DOHH2 (cell line): ENCODE measurements around the gene INPP5B.

Experiments used
- H3F3A ChIP-seq: fragments of 200-600 bp; sonication (generic), shearing (Covaris generic); 2 replicates; pipeline ENCODE4 v1.6.0; 2016; ENCODE audit warnings: antibody characterized with exemption, mild to moderate bottlenecking; ENCODE audit not compliant: control insufficient read depth, insufficient read depth
- H3K27ac ChIP-seq: fragments of 200-600 bp; sonication (generic); 2 replicates; pipeline ENCODE4 v1.5.1; 2014; ENCODE audit warnings: low read depth, mild to moderate bottlenecking, low read length, moderate library complexity
- H3K27me3 ChIP-seq: fragments of 200-600 bp; sonication (generic); 2 replicates; pipeline ENCODE4 v1.6.1; 2014; ENCODE audit warnings: mild to moderate bottlenecking, low read length, mixed read lengths; ENCODE audit not compliant: control insufficient read depth
- H3K36me3 ChIP-seq: fragments of 200-600 bp; sonication (generic); 2 replicates; pipeline ENCODE4 v1.6.1; 2014; ENCODE audit warnings: mild to moderate bottlenecking, low read length, moderate library complexity, mixed read lengths; ENCODE audit not compliant: control insufficient read depth
- H3K4me1 ChIP-seq: fragments of 200-600 bp; sonication (generic); 2 replicates; pipeline ENCODE4 v1.6.1; 2014; ENCODE audit warnings: mild to moderate bottlenecking, low read length, mixed read lengths; ENCODE audit not compliant: control insufficient read depth
- H3K4me2 ChIP-seq: fragments of 200-600 bp; sonication (generic); 2 replicates; pipeline ENCODE4 v1.6.0; 2014; ENCODE audit warnings: mild to moderate bottlenecking, low read length, moderate library complexity
- H3K4me3 ChIP-seq: fragments of 200-600 bp; sonication (generic); 2 replicates; pipeline ENCODE4 v1.5.1; 2014; ENCODE audit warnings: mild to moderate bottlenecking, low read length, mixed read lengths
- H3K79me2 ChIP-seq: fragments of 200-600 bp; sonication (generic); 2 replicates; pipeline ENCODE4 v1.6.1; 2014; ENCODE audit warnings: mild to moderate bottlenecking, low read length, mixed read lengths; ENCODE audit not compliant: control insufficient read depth
- H3K9me2 ChIP-seq: fragments of 200-600 bp; sonication (generic); replicated peaks from 2 replicates; pipeline ENCODE4 v1.6.1; 2014; ENCODE audit warnings: mild to moderate bottlenecking, low read length, mixed read lengths; ENCODE audit not compliant: control insufficient read depth
- H3K9me3 ChIP-seq: fragments of 200-600 bp; sonication (generic); 2 replicates; pipeline ENCODE4 v1.6.1; 2014; ENCODE audit warnings: antibody characterized with exemption, low read length, mixed read lengths; ENCODE audit not compliant: control insufficient read depth, insufficient read depth
- H4K20me1 ChIP-seq: fragments of 200-600 bp; sonication (generic); 2 replicates; pipeline ENCODE4 v1.6.0; 2014; ENCODE audit warnings: low read depth, mild to moderate bottlenecking, antibody characterized with exemption, low read length, moderate library complexity; ENCODE audit not compliant: control insufficient read depth, insufficient read depth
- CTCF ChIP-seq: fragments of 200-600 bp; sonication (generic); IDR thresholded peaks from one replicate; pipeline ENCODE4 v1.5.1; 2014; ENCODE audit warnings: antibody characterized with exemption, mild to moderate bottlenecking, low read depth, low read length; ENCODE audit not compliant: poor library complexity, severe bottlenecking
- EZH2phosphoT487 ChIP-seq: fragments of 200-600 bp; sonication (generic); IDR thresholded peaks from 2 replicates; pipeline ENCODE4 v1.6.1; 2017; ENCODE audit warnings: borderline replicate concordance, mild to moderate bottlenecking, antibody characterized with exemption, low read length, moderate library complexity, mixed read lengths

The INPP5B gene

DNA sequence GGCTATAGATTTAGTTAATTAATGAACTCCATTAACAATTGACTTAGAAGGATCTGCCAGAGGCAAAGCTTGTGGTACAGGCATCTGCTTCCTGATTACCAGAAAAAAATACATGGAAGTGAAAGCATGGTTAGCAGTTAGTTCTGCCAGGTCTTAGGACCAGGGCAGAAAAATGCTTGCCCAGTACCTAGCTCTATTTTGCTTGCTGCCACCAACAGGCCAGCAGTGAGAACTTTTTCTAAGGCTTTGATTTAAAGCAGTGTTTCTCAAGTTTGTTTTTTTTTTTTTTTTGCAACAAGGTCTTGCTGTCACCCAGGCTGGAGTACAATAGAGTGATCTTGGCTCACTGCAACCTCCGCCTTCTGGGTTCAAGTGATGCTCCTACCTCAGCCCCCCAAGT, 71.0 kb downstream of the INPP5B start:
- Histone ChIP-seq H3K9me3 (no peaks in the 10 kb centered on the region), H3K9me2 (no peaks in the 10 kb centered on the region), H3K4me3 (no peak overlapping the region), H3K4me1 (no peaks in the 10 kb centered on the region), H3K36me3 (peaks cover 65% of the 10 kb centered on the region), H3K27me3 (no peaks in the 10 kb centered on the region), H3K27ac (no peak overlapping the region), H3K4me2 (no peak overlapping the region), H3F3A (no peaks in the 10 kb centered on the region), H4K20me1 (no peaks in the 10 kb centered on the region), H3K79me2 (no peaks in the 10 kb centered on the region)
- TF ChIP-seq CTCF (no peak), EZH2phosphoT487 (no peak)

DNA sequence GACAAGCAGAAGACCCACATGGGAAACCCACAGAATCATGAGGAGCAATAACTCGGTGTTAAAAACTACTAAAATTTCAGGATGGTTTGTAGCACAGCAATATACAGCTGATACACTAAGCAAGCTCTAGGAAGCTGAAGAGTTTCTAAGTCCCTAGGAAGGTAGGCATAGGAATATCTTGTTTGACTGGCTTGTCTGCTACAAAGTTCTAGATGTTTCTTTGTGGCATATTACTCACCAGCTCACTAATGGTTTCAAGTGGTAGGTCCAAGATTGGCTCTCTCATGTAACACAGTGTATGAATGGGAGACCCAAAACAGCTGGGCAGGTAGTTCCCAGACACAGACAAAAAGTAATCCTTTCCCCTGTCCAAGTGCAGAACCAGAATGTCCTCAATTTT, 74.2 kb downstream of the INPP5B start:
- Histone ChIP-seq H3K9me2 (no peaks in the 10 kb centered on the region), H3K4me3 (no peak overlapping the region), H4K20me1 (no peaks in the 10 kb centered on the region), H3K79me2 (no peaks in the 10 kb centered on the region), H3K27ac (no peak overlapping the region), H3K4me1 (no peaks in the 10 kb centered on the region), H3F3A (no peaks in the 10 kb centered on the region), H3K27me3 (no peaks in the 10 kb centered on the region), H3K36me3 (peaks cover 63% of the 10 kb centered on the region), H3K9me3 (no peaks in the 10 kb centered on the region), H3K4me2 (no peak overlapping the region)
- TF ChIP-seq CTCF (no peak), EZH2phosphoT487 (no peak)

GRCh38 chr1:37868466-37868865, 78.4 kb downstream of the INPP5B start:
- Histone ChIP-seq H3K79me2 (no peaks in the 10 kb centered on the region), H3F3A (no peaks in the 10 kb centered on the region), H3K4me2 (no peak overlapping the region), H3K9me2 (no peaks in the 10 kb centered on the region), H3K27ac (no peak overlapping the region), H3K4me3 (no peak overlapping the region), H3K27me3 (no peaks in the 10 kb centered on the region), H3K36me3 (peaks cover 62% of the 10 kb centered on the region), H3K4me1 (no peaks in the 10 kb centered on the region), H4K20me1 (no peaks in the 10 kb centered on the region), H3K9me3 (no peaks in the 10 kb centered on the region)
- TF ChIP-seq CTCF (no peak), EZH2phosphoT487 (no peak)

GRCh38 chr1:37867784-37868183, 79.1 kb downstream of the INPP5B start:
- Histone ChIP-seq H3K9me3 (no peaks in the 10 kb centered on the region), H3K9me2 (no peaks in the 10 kb centered on the region), H3K27me3 (no peaks in the 10 kb centered on the region), H3K4me3 (no peak overlapping the region), H3F3A (no peaks in the 10 kb centered on the region), H3K36me3 (peaks cover 56% of the 10 kb centered on the region), H3K27ac (no peak overlapping the region), H3K4me2 (no peak overlapping the region), H4K20me1 (no peaks in the 10 kb centered on the region), H3K4me1 (no peaks in the 10 kb centered on the region), H3K79me2 (no peaks in the 10 kb centered on the region)
- TF ChIP-seq CTCF (no peak), EZH2phosphoT487 (no peak)
